Stimulated activated CD4-positive, alpha-beta T cell treated with anti-CD3 and anti-CD28 coated beads, Interleukin-15, amount 100 ng/mL, for 1 hour (primary cell): ENCODE results near the gene NELFCD.

Experiments
- DNase-seq, 2 donors: peaks; one replicate each; pipeline ENCODE4 v3.0.0-alpha.2; 2020; ENCODE audit warnings: low read depth in 1 of 2, low spot score in 1 of 2

The NELFCD gene

DNA sequence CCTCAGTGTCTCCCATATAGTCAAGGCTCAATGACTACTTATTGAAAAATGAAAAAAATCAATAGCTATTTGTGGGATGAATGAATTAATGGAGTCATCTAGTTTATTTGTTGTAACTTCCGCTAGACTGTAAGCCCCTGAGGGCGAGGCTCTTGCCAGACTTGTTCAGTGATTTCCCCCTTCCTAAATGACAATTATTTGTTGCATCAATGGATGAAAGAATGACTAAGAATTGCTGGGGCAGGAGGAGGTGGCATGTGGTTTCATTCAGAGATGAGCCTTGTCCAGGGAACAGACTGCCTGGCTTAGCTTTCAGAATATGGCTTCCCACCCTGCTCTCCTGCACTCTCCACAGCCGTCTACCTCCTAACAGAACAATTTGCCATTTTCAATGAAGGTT, 62.6 kb downstream of the NELFCD start:
- no peak for DNase-seq

DNA sequence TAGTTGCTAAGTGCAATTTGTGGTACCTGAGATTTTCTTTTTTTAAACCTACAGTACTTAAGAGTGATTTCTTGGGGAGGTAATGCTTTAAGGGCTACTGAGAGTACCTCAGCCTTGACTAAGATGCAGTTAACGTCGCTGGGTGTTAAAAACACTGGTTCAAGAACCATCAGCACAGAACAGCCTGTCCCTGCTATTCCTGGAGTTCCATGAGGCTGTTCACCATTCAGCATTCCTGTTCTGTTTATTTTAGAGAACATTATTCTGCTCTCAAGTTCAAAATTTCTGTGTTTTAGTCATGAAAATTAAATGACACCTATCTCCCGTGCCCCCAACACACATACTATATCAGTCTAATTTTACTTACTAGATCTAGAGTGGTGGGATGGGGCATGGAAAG, 63.2 kb downstream of the NELFCD start:
- DNase-seq: no peak
